Skeletal muscle tissue (tissue), 5 donors: ENCODE data around the gene CEP41. TPM values are rescaled to one million over a fixed set of nuclear protein-coding genes. Genes with fewer than 3 reads are reported as not detected.

Source experiments
- H3K27ac ChIP-seq: one replicate; pipeline ENCODE4 v1.7.0; 2013; ENCODE audit warnings: mild to moderate bottlenecking, low read depth, low read length, inconsistent platforms
- H3K27me3 ChIP-seq, 3 donors: one replicate each; pipeline ENCODE4 v1.7.0; 2013; ENCODE audit warnings: low read length in 3 of 3; ENCODE audit not compliant: control insufficient read depth in 3 of 3, insufficient read depth in 3 of 3
- H3K36me3 ChIP-seq, 3 donors: one replicate each; pipeline ENCODE4 v1.7.0; 2013; ENCODE audit warnings: low read length in 3 of 3; ENCODE audit not compliant: control insufficient read depth in 3 of 3, insufficient read depth in 3 of 3
- H3K4me1 ChIP-seq, 3 donors: one replicate each; pipeline ENCODE4 v1.7.0; 2013; ENCODE audit warnings: low read length in 3 of 3, mild to moderate bottlenecking in 3 of 3; ENCODE audit not compliant: control insufficient read depth in 3 of 3, insufficient read depth in 3 of 3
- H3K4me3 ChIP-seq, 3 donors: one replicate each; pipeline ENCODE4 v1.7.0; 2013; ENCODE audit warnings: low read length in 3 of 3
- H3K9ac ChIP-seq, 3 donors: one replicate each; pipeline ENCODE4 v1.7.0; 2013; ENCODE audit warnings: low read length in 3 of 3, mild to moderate bottlenecking in 3 of 3, moderate library complexity in 2 of 3, low read depth in 1 of 3
- H3K9me3 ChIP-seq, 3 donors: one replicate each; pipeline ENCODE4 v1.7.0; 2013; ENCODE audit warnings: low read length in 3 of 3; ENCODE audit not compliant: control insufficient read depth in 3 of 3
- small RNA-seq: library from RNA; depleted of rRNA; stranded (forward); fragments of <200 nt; gene quantifications from one replicate; pipeline ENCODE3, GENCODE V24; 2014
- total RNA-seq: library from RNA; depleted of rRNA; stranded (reverse); fragments of >200 nt; gene quantifications from one replicate; pipeline ENCODE4 v1.2.3, GENCODE V29; 2014
- donor health status: Osteomylitis.

Gene CEP41
- total RNA-seq, 1 donor from 2014 or later, result 7.8 TPM

DNA sequence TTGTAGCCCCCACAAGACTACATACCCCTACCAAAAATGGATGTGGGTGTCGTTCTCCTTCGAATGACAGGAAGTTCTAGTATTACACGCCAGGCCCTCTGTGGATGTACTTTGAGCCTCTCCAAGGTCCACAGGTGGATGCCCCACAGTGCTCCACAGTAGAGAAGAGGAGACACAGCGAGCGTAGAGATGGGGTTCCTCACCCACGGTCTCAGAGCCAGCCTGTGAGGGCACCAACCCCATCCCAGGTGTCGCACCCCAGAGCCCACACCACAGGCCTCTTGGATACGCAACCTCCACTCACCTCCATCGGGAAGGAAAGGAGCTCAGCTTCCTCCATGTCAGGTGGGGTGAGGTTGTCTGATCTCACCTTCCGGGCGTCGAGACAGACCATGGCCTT, 93.9 kb downstream of the CEP41 start:
- H3K27me3 ChIP-seq, result peaks cover 3 to 15% (median 11%) of the 10 kb centered on the region in 3 donors
- no peak overlapping the region for H3K4me3 ChIP-seq
- no peaks in the 10 kb centered on the region for H3K9me3 ChIP-seq
- peaks cover 5 to 16% (median 15%) of the 10 kb centered on the region in 3 donors for H3K4me1 ChIP-seq
- no peaks in the 10 kb centered on the region for H3K36me3 ChIP-seq
- H3K27ac ChIP-seq, result no peak overlapping the region
- no peak overlapping the region for H3K9ac ChIP-seq

DNA sequence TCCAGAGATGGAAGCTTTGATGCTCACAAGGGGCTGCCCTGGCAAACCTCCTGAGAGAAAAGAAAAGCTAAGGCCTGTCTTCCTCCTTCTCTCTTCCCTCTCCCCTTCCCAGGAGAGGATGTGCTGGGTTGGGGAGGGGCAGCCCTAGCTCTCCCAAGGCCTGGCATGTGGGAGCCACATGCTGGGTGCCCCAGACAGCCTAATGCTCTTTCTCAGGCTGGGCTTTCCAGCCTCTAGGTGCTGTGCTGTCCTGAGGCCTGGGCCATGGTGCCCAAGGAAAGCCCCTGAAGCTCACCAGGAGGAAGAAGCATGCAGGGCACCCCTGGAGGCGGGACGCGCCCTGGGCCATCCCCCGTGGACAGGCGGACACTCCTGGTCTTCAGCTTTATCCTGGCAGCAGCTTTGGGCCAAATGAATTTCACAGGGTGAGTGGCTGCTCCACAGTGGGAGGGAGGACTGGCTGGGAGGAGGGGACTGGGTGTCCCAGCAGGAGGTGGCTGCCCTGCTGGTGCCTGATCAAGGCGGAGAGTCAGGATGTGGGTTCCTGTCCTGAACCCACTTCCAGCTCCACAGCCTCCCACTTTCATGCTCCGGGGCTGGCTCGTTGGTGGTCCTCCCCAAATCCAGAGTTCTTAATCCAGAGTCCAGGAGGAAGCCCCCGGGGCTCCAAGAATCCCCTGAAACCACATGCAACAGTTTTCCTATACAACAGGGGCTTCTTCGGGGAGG, 94.5 kb downstream of the CEP41 start:
- Histone ChIP-seq H3K36me3 (no peaks in the 10 kb centered on the region), H3K4me3 (no peak overlapping the region), H3K9ac (no peak overlapping the region), H3K9me3 (no peaks in the 10 kb centered on the region), H3K27ac (no peak overlapping the region), H3K27me3 (peaks cover 0 to 9% (median 5%) of the 10 kb centered on the region in 3 donors), H3K4me1 (peaks cover under 1 to 12% (median 11%) of the 10 kb centered on the region in 3 donors)

DNA sequence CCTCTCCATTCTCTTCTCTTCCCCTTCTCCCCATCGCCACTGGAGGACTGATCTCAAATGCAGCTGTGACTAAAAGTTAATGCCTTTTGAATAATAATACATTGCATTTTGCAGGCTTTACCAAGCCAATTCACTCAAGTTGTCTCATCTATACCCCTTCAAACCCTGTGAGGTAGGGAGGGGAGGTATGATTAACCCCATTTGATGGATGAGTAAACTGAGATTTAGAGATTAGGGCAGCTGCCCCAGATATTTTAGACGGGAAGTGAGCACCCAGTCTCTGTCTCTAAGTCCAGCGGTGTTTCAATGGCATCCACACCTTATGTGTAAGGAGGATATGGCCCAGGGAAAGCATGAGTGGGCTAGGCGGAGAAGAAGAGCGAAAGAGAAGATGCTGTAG, 95.1 kb downstream of the CEP41 start:
- no peak overlapping the region for H3K4me3 ChIP-seq
- H3K4me1 ChIP-seq, result peaks cover 0 to 8% (median 7%) of the 10 kb centered on the region in 3 donors
- H3K27ac ChIP-seq, result no peak overlapping the region
- H3K9me3 ChIP-seq, result no peaks in the 10 kb centered on the region
- H3K27me3 ChIP-seq, result peaks cover 0 to 3% (median under 1%) of the 10 kb centered on the region in 3 donors
- no peaks in the 10 kb centered on the region for H3K36me3 ChIP-seq
- H3K9ac ChIP-seq, result no peak overlapping the region

DNA sequence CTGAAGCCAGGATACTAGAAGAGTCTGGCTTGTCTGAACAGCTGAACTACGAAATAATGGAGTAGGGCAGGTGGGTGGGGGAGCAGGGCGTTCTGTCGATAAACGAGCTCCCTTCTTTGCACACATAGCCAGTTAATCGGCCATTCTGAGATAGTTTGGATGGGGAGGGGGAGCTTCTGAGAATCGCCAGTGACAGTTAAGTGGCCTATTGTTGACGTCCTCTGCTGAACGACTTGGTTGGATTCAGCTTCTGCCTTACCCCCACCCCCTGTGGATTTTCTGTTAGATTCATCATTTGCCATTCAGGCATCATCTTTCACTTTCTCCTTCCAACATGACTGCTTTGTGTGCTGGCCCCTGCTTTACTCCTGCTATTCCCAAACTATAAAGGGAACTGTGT, 95.7 kb downstream of the CEP41 start:
- Histone ChIP-seq H3K27me3 (no peaks in the 10 kb centered on the region), H3K4me1 (peaks cover 0 to 3% (median 1%) of the 10 kb centered on the region in 3 donors), H3K9ac (no peak overlapping the region), H3K9me3 (no peaks in the 10 kb centered on the region), H3K4me3 (peak overlapping the region in 1 of 3 donors; percentile 51), H3K27ac (no peak overlapping the region), H3K36me3 (no peaks in the 10 kb centered on the region)

DNA sequence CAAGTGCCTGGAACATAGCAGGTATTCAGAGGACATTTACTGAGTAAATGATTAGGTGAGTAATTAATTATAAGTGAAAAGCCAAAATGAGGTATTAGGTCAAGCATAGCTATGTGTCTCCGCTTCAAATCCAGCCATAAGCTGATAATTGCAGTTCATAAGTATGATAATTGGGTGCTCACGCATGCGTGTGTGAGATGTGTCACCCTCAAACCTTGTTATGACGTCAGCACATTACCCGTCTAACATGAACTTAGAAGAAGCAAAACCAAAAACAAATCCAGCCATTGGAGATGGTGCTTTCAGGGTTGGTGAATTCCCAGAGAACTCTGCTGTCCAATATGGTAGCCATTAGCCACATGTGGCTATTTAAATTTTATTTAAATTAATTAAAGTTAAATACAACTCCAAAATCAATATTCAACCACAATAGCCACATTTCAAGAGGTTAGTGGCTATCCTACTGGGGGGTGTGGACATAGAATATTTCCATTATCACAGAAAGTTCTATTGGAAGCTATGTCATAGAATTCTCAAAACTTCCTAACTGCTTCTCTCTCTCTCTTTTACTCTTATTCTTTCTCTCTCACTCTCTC, 96.4 kb downstream of the CEP41 start, which contains the start of gene CPA5:
CPA5 (plus strand) TSS at position 546 of the 596 bp plus-strand sequence. CDS start 1,670 bp downstream, outside the sequence.
- Histone ChIP-seq H3K9me3 (no peaks in the 10 kb centered on the region), H3K36me3 (no peaks in the 10 kb centered on the region), H3K9ac (no peak within 1 kb of the TSS), H3K27ac (no peak within 1 kb of the TSS), H3K4me1 (no peaks in the 10 kb centered on the region), H3K27me3 (no peaks in the 10 kb centered on the region), H3K4me3 (peak within 1 kb of the TSS in 1 of 3 donors; percentile 51)

Small RNA genes within 50 kb of the gene (small RNA-seq; reads per million reads assigned to genes)
- not detected for gene RF02148
- gene RF02149, result not detected
- gene RF02150, result not detected

Other genes with a start within 250 kb of the CEP41 start
- 7.3 TPM for gene TMEM209, start 235.6 kb downstream of the CEP41 start, total RNA-seq
- not detected for gene SSMEM1, start 233.2 kb downstream of the CEP41 start, total RNA-seq
- 0.52 TPM for gene CPA2, start 174.2 kb downstream of the CEP41 start, total RNA-seq
- 2.1 TPM for gene CPA4, start 147.9 kb downstream of the CEP41 start, total RNA-seq
- not detected for gene CPA5, start 96.2 kb downstream of the CEP41 start, total RNA-seq
- gene CPA1, start 60.5 kb downstream of the CEP41 start, total RNA-seq, result 2.6 TPM
- gene MEST, start 51.1 kb upstream of the CEP41 start, total RNA-seq, result 446 TPM
- 47.5 TPM for gene COPG2, start 227.7 kb upstream of the CEP41 start, total RNA-seq
- not detected for gene TSGA13, start 245.5 kb upstream of the CEP41 start, total RNA-seq